SK-N-SH treated with all-trans-retinoic acid at 6 μM for 48 hours (cell line): ENCODE results near the gene CACNA1B.

Experiments used
- ZFP3 ChIP-seq: fragments of 250-450 bp; sonication (Bioruptor Pico); IDR thresholded peaks from 2 replicates; pipeline ENCODE4 v1.5.0; 2020; ENCODE audit warnings: mild to moderate bottlenecking, moderate library complexity
- ZNF70 ChIP-seq: fragments of 450-650 bp; formaldehyde crosslinking; IDR thresholded peaks from 2 replicates; pipeline ENCODE4 v1.5.0; 2020; ENCODE audit warnings: mild to moderate bottlenecking, moderate library complexity
- TF ChIP-seq, protein P1 (sequence below): fragments of 250-450 bp; sonication (Bioruptor Pico); IDR thresholded peaks from 2 replicates; pipeline ENCODE4 v1.8.0; 2020; ENCODE audit warnings: mild to moderate bottlenecking, moderate library complexity, borderline replicate concordance

- TF ChIP-seq ZNF70 (CRISPR knock-in tag) = no peak
- TF ChIP-seq ZFP3 = no peak
- TF ChIP-seq, protein P1, sequence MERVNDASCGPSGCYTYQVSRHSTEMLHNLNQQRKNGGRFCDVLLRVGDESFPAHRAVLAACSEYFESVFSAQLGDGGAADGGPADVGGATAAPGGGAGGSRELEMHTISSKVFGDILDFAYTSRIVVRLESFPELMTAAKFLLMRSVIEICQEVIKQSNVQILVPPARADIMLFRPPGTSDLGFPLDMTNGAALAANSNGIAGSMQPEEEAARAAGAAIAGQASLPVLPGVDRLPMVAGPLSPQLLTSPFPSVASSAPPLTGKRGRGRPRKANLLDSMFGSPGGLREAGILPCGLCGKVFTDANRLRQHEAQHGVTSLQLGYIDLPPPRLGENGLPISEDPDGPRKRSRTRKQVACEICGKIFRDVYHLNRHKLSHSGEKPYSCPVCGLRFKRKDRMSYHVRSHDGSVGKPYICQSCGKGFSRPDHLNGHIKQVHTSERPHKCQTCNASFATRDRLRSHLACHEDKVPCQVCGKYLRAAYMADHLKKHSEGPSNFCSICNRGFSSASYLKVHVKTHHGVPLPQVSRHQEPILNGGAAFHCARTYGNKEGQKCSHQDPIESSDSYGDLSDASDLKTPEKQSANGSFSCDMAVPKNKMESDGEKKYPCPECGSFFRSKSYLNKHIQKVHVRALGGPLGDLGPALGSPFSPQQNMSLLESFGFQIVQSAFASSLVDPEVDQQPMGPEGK = no peak
Measured at GRCh38 chr9:138112090-138112748, 234.6 kb downstream of the CACNA1B start.
